Measurements from ENCODE around the gene FAM89B. TPM values are rescaled to one million over a fixed set of nuclear protein-coding genes. Genes with fewer than 3 reads are reported as not detected.
A peak's percentile ranks its signal among the peaks of the same experiment; 100 is the strongest.

FAM89B gene
- total RNA-seq, 2 donors from 2014 or later = 53.3 to 127 TPM

- Histone ChIP-seq H3K4me3 (peak overlapping the region; percentile 93), H3K27ac (peak overlapping the region; percentile 96 to 97), H3K36me3 (peaks cover 23% of the 10 kb centered on the region), H3K9me3 (no peaks in the 10 kb centered on the region), H3K4me1 (ENCODE audit: control insufficient read depth in 1 of 2, low read depth in 2 of 2) (peaks cover 31 to 52% of the 10 kb centered on the region in 2 donors), H3K27me3 (replicated peaks; ENCODE audit: insufficient read depth) (no peaks in the 10 kb centered on the region)
- no peak for TF ChIP-seq CTCF (IDR thresholded peaks at IDR 0.05)
- DNase-seq (ENCODE audit: low spot score) (no peak), ATAC-seq (ENCODE audit: insufficient number of reproducible peaks, low FRiP score, low read depth) (no peak)
These were observed 4.0 kb downstream of the FAM89B start for GRCh38 chr11:65576232-65576866.

- Histone ChIP-seq H3K4me3 (peak overlapping the region; percentile 93), H3K9me3 (no peaks in the 10 kb centered on the region), H3K27ac (peak overlapping the region; percentile 96 to 97), H3K36me3 (peaks cover 31% of the 10 kb centered on the region), H3K27me3 (replicated peaks; ENCODE audit: insufficient read depth) (no peaks in the 10 kb centered on the region), H3K4me1 (ENCODE audit: control insufficient read depth in 1 of 2, low read depth in 2 of 2) (peaks cover 23 to 45% of the 10 kb centered on the region in 2 donors)
- peak; percentile 34 for ATAC-seq (ENCODE audit: insufficient number of reproducible peaks, low FRiP score, low read depth)
- no peak for TF ChIP-seq CTCF (IDR thresholded peaks at IDR 0.05)
- DNase-seq (ENCODE audit: low spot score) = peak; percentile 62
These were observed 4.8 kb downstream of the FAM89B start for GRCh38 chr11:65576867-65577755.

DNA sequence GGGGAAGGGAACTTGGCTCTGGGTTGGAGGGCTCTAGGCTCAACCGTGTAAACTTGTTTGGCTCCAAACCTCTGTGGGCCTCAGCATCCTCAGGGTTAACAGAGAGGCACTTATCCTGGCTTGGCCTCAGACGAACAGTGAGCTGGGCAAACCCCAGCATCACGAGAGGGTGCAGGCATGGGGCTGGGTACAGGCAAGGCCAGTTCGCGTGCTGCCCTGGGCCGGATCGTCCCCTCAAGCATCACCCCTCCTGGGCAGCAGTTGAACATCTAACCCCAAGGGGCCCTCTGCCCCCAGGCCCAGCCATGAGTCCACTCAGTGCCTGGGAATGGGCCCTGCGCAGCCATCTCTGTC lies 5.4 kb downstream of the FAM89B start:
- H3K4me1 ChIP-seq (ENCODE audit: control insufficient read depth in 1 of 2, low read depth in 2 of 2) = peaks cover 23 to 45% of the 10 kb centered on the region in 2 donors
- H3K27ac ChIP-seq = peak overlapping the region; percentile 96 to 97
- H3K36me3 ChIP-seq = peaks cover 32% of the 10 kb centered on the region
- no peak for DNase-seq (ENCODE audit: low spot score)
- no peak for TF ChIP-seq CTCF (IDR thresholded peaks at IDR 0.05)
- no peaks in the 10 kb centered on the region for H3K9me3 ChIP-seq
- H3K4me3 ChIP-seq = peak overlapping the region; percentile 93
- H3K27me3 ChIP-seq (replicated peaks; ENCODE audit: insufficient read depth) = no peaks in the 10 kb centered on the region
- ATAC-seq (ENCODE audit: insufficient number of reproducible peaks, low FRiP score, low read depth) = no peak

- no peak for TF ChIP-seq CTCF (IDR thresholded peaks at IDR 0.05)
- H3K27ac ChIP-seq = peak overlapping the region; percentile 96 to 97
- no peaks in the 10 kb centered on the region for H3K9me3 ChIP-seq
- H3K4me3 ChIP-seq = peak overlapping the region; percentile 93
- no peaks in the 10 kb centered on the region for H3K27me3 ChIP-seq (replicated peaks; ENCODE audit: insufficient read depth)
- peaks cover 32% of the 10 kb centered on the region for H3K36me3 ChIP-seq
- peaks cover 22 to 43% of the 10 kb centered on the region in 2 donors for H3K4me1 ChIP-seq (ENCODE audit: control insufficient read depth in 1 of 2, low read depth in 2 of 2)
- no peak for ATAC-seq (ENCODE audit: insufficient number of reproducible peaks, low FRiP score, low read depth)
- no peak for DNase-seq (ENCODE audit: low spot score)
These were observed 5.8 kb downstream of the FAM89B start for GRCh38 chr11:65578134-65578533.

GRCh38 chr11:65578667-65579066 lies 6.3 kb downstream of the FAM89B start:
- Histone ChIP-seq H3K36me3 (peaks cover 32% of the 10 kb centered on the region), H3K27me3 (replicated peaks; ENCODE audit: insufficient read depth) (no peaks in the 10 kb centered on the region), H3K4me3 (no peak overlapping the region), H3K4me1 (ENCODE audit: control insufficient read depth in 1 of 2, low read depth in 2 of 2) (peaks cover 17 to 38% of the 10 kb centered on the region in 2 donors), H3K9me3 (no peaks in the 10 kb centered on the region), H3K27ac (peak overlapping the region; percentile 96 to 97)
- ATAC-seq (ENCODE audit: insufficient number of reproducible peaks, low FRiP score, low read depth) (no peak), DNase-seq (ENCODE audit: low spot score) (no peak)
- TF ChIP-seq CTCF (IDR thresholded peaks at IDR 0.05) = no peak
